Brain microvascular endothelial cell (primary cell): ENCODE measurements around the gene PTTG1IP.
"Not testable (repeated sequence)": the region's sequence is repeated elsewhere in the genome, so short reads cannot be mapped to it uniquely, and the experiment has no call there.

ENCODE experiments used
- DNase-seq: peaks from one replicate; pipeline ENCODE4 v3.0.0-alpha.2; 2020
- H3K27ac ChIP-seq: fragments of 250-450 bp; sonication (Bioruptor Pico); 2 replicates; pipeline ENCODE4 v1.5.1; 2020; ENCODE audit warnings: mild to moderate bottlenecking, moderate library complexity
- H3K27me3 ChIP-seq: fragments of 250-450 bp; sonication (Bioruptor Pico); replicated peaks from 2 replicates; pipeline ENCODE4 v1.5.1; 2020; ENCODE audit warnings: mild to moderate bottlenecking
- H3K36me3 ChIP-seq: fragments of 250-450 bp; sonication (Bioruptor Pico); replicated peaks from 2 replicates; pipeline ENCODE4 v1.5.1; 2020; ENCODE audit warnings: mild to moderate bottlenecking
- H3K4me3 ChIP-seq: 2 replicates; pipeline ENCODE4 v1.5.1; 2011; ENCODE audit warnings: low read depth, mild to moderate bottlenecking, control low read depth, low read length, moderate library complexity
- in situ Hi-C: cut with HindIII; loops from 2 replicates; pipeline ENCODE4 v1.10.0; 2017; ENCODE audit warnings: low sequenced_read_pairs, low pct_ligation_motif_present
- TF ChIP-seq, protein P1 (sequence below): IDR thresholded peaks from 2 replicates; pipeline ENCODE4 v1.5.1; 2011; ENCODE audit warnings: low read depth, mild to moderate bottlenecking, moderate library complexity, low read length, control low read depth, inconsistent platforms; ENCODE audit errors: missing control alignments

The PTTG1IP gene

DNA sequence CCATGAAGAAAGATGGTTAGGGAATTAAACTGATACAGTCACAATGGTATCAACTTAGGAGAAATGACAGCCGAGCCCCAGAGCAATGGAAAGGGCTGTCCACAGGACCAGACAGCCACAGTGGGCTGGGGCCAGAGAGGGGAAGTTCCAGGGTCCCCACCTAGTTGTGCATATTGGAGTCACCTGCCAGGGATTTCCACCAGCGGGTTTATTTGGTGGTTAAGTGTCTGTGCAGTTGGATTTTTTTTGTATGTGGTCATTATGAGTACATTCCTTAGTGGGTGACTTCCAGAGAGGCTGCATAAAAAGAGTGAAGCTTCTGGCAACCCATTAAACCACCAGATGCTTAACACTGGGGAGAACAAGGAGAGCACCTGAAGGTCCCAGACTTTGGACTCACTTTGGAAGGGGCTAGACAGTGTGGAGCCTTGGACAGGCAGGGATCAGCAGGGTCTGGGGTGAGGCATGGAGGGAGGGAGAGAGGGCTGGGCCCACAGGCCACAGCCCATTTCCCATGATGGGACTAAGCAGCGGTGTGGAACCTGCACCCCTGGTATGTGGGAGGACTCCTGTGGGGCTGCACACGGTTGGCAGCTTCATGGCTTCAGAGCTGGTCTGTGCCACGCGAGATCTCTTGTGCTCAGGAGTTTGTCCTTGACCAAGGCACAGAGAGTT is 7.8 kb upstream of the PTTG1IP start:
- in situ Hi-C loops: no loop called here
- H3K36me3 ChIP-seq: no peaks in the 10 kb centered on the region
- H3K4me3 ChIP-seq: no peak overlapping the region
- TF ChIP-seq, protein P1, sequence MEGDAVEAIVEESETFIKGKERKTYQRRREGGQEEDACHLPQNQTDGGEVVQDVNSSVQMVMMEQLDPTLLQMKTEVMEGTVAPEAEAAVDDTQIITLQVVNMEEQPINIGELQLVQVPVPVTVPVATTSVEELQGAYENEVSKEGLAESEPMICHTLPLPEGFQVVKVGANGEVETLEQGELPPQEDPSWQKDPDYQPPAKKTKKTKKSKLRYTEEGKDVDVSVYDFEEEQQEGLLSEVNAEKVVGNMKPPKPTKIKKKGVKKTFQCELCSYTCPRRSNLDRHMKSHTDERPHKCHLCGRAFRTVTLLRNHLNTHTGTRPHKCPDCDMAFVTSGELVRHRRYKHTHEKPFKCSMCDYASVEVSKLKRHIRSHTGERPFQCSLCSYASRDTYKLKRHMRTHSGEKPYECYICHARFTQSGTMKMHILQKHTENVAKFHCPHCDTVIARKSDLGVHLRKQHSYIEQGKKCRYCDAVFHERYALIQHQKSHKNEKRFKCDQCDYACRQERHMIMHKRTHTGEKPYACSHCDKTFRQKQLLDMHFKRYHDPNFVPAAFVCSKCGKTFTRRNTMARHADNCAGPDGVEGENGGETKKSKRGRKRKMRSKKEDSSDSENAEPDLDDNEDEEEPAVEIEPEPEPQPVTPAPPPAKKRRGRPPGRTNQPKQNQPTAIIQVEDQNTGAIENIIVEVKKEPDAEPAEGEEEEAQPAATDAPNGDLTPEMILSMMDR: no peak
- peak; percentile 25 for DNase-seq
- no peak overlapping the region for H3K27ac ChIP-seq
- peaks cover 3% of the 10 kb centered on the region for H3K27me3 ChIP-seq

DNA sequence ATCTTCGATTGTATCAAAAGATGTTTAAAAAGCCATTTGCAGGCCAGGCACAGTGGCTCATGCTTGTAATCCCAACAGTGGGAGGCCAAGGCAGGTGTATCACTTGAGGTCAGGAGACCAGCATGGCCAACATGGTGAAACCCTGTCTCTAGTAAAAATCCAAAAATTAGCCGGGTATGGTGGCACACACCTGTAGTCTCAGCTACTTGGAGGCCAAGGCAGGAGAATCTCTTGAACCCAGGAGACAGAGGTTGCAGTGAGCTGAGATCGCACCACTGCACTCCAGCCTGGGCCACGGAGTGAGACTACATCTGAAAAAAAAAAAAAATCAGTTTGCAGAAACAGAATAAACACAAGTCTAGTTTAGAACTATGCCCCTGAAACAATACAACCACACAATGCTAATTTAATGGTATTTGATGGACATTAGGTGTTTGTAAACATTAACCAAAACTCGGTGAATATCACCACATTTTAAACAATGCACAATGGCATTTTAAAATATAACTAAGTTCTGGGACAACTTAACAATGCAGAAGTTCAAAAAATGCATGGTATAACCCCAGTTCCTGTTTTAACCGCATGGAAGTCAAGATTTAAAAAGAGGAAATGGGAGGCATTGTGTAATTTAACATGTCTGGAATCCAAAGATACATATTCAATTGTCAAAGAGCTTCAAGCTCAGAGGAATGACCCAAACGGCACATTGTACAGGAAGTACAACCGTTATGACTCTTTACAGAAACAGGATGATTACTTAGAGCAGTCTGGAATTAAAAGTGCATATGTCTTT is 7.1 kb upstream of the PTTG1IP start:
- TF ChIP-seq, protein P1: no peak
- Histone ChIP-seq H3K36me3 (no peaks in the 10 kb centered on the region), H3K27me3 (no peaks in the 10 kb centered on the region), H3K27ac (no peak overlapping the region), H3K4me3 (no peak overlapping the region)
- peak; percentile 32 for DNase-seq
- in situ Hi-C loops: no loop called here

DNA sequence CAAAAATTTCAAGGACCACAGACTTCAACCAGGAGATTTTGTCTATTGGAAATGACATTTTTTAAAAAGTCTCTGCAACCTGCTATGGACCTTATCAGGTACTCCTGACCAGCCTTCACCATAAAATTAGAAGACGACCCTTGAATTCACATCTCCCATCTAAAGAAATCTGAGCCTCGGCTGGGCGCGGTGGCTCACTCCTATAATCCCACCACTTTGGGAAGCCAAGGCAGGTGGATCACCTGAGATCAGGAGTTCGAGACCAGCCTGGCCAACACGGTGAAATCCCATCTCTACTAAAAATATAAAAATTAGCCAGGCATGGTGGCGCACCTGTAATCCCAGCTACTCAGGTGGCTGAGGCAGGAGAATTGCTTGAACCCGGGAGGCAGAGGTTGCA is 5.7 kb upstream of the PTTG1IP start:
- H3K36me3 ChIP-seq, H3K27me3 ChIP-seq, H3K27ac ChIP-seq, in situ Hi-C loops, DNase-seq, H3K4me3 ChIP-seq: not testable (repeated sequence)

DNA sequence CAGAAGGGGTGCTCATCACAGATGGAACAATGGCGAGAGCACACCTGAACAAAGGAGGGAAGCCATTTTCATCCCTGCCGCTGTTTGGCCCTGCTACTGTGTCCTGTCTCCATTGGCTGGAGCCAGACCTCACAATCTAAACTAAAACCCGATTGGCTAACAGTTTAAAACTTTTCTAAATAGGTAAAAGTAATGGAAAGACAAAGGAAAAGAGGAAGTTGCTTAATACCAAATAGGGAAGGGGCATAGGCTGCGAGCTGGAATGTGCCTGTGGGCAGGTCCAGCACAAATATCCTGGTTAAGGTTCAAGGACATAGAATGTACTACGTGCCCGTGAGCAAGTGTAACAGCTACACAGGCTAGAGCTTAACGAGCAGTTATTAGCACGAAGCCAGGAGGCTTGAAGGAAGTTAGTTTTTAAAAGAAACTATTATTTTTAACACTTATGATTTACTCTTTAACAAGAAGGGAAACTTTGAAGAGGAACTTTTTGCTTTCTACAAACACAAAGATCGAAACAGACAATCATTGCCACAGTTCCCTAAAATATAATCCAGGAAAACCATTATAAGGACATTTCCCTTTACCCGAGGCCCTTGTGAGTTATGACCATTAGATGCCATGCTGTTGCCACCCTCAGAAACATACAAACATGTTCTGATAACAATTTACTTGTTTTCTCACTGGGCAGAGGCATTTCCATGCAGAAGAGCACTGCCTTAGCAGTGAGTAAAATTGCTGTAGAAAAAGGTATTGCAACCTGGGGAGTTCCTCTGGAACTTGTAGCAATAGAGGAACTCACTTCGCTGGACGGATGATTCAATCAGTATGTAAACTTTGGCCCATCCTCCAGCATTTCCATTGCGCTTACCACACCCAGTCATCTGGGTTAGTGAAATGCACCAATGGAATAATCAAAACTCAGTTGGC is 4.8 kb upstream of the PTTG1IP start:
- Histone ChIP-seq H3K36me3 (no peaks in the 10 kb centered on the region), H3K27me3 (no peaks in the 10 kb centered on the region), H3K4me3 (no peak overlapping the region), H3K27ac (no peak overlapping the region)
- TF ChIP-seq, protein P1: no peak
- DNase-seq: no peak
- in situ Hi-C loops: no loop called here

DNA sequence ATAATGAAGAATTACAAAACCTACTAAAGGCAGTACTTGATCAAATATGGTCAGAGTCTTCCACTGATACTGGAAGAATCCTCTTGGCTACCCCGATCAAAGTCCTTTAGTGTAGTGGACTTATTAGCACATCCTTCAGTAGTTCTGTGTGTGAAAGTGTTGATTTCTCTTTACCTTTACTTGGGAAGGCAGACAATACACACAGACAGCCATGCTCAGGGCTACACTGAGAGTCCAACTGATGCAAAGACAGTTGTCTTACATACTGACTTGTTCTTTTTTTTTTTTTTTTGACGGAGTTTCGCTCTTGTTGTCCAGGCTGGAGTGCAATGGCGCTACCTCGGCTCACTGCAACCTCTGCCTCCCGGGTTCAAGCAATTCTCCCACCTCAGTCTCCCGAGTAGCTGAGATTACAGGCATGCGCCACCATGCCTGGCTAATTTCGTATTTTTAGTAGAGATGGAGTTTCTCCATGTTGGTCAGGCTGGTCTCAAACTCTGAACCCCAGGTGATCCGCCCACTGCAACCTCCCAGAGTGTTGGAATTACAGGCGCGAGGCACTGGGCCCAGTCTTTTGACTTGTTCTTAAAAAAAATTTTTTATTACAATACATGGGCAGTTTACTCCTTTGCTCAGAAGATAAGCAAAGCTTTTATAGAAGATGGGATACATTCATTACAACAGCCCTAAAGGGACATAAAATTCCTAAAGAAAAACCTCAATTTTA is 3.5 kb upstream of the PTTG1IP start:
- H3K27ac ChIP-seq: no peak overlapping the region
- no peaks in the 10 kb centered on the region for H3K27me3 ChIP-seq
- H3K36me3 ChIP-seq: no peaks in the 10 kb centered on the region
- in situ Hi-C loops: no loop called here
- no peak overlapping the region for H3K4me3 ChIP-seq
- no peak for DNase-seq
- TF ChIP-seq, protein P1: no peak
